Endothelial cell of umbilical vein (primary cell): ENCODE measurements around the gene TMEM129. TPM values are rescaled to one million over a fixed set of nuclear protein-coding genes. Genes with fewer than 3 reads are reported as not detected.

Experiments used
- BruUV-seq: library from RNA; stranded (reverse); fragments of 400-500 nt; replicated peaks from 2 replicates; lab custom pipeline; 2021; lab: Mats Ljungman, UMichigan
- CTCF ChIA-PET: fragments of 300-600, 350-600 bp; sonication (Branson Sonifier 250); formaldehyde crosslinking; loops from one replicate; lab custom pipeline; 2021; ENCODE audit warnings: antibody characterized with exemption, inconsistent platforms; lab: Charles Lee
- POLR2A ChIA-PET: fragments of 300-600, 350-600 bp; sonication (Branson Sonifier 250); formaldehyde crosslinking; loops from one replicate; lab custom pipeline; 2021; ENCODE audit warnings: antibody characterized with exemption, inconsistent platforms; lab: Charles Lee
- DNase-seq: peaks from one replicate; pipeline ENCODE4 v3.0.0-alpha.2; 2011; ENCODE audit warnings: low read depth, low spot score
- FAIRE-seq: peaks from 2 replicates; lab custom pipeline; 2011; peaks lifted over from hg19 to GRCh38; lab: Jason Lieb, UNC
- H2AFZ ChIP-seq: 2 replicates; pipeline ENCODE4 v1.6.0; 2012; ENCODE audit warnings: low read depth, low read length, control low read depth, inconsistent platforms
- H3K27ac ChIP-seq: 2 replicates; pipeline ENCODE4 v1.5.1; 2011; ENCODE audit warnings: low read depth, mild to moderate bottlenecking, control low read depth, low read length, moderate library complexity; ENCODE audit not compliant: insufficient read depth
- H3K27me3 ChIP-seq, 2 experiments: 2 replicates each; pipeline versions ENCODE4 v1.6.0 to v1.6.1; 2011; ENCODE audit warnings: low read length in 2 of 2, mixed read lengths in 1 of 2; ENCODE audit not compliant: control insufficient read depth in 2 of 2, insufficient read depth in 2 of 2
- H3K36me3 ChIP-seq, 2 experiments: 2 replicates in 1 of 2; 3 replicates in 1 of 2; pipeline ENCODE4 v1.5.1; 2011; ENCODE audit warnings: low read length in 2 of 2, mild to moderate bottlenecking in 1 of 2, moderate library complexity in 1 of 2; ENCODE audit not compliant: control insufficient read depth in 2 of 2, insufficient read depth in 2 of 2; ENCODE audit errors: extremely low read depth in 1 of 2
- H3K4me1 ChIP-seq: 3 replicates; pipeline ENCODE4 v1.5.1; 2011; ENCODE audit warnings: mild to moderate bottlenecking, low read length; ENCODE audit not compliant: control insufficient read depth, insufficient read depth; ENCODE audit errors: extremely low read depth
- H3K4me2 ChIP-seq: 2 replicates; pipeline ENCODE4 v1.6.1; 2011; ENCODE audit warnings: low read length, control low read depth, mixed read lengths; ENCODE audit not compliant: insufficient read depth
- H3K4me3 ChIP-seq, 3 experiments: fragments of 200-600 bp in 1 of 3; sonication (generic), shearing (Covaris generic) in 1 of 3; replicated peaks in 1 of 3; 2 replicates each; pipeline ENCODE4 v1.5.1; 2011 to 2016; ENCODE audit warnings: control low read depth in 3 of 3, low read length in 3 of 3, mild to moderate bottlenecking in 2 of 3, inconsistent platforms in 1 of 3, low read depth in 1 of 3, moderate library complexity in 1 of 3; ENCODE audit not compliant: insufficient read depth in 1 of 3
- H3K79me2 ChIP-seq: 2 replicates; pipeline ENCODE4 v1.6.0; 2012; ENCODE audit warnings: low read length, inconsistent platforms; ENCODE audit not compliant: control insufficient read depth, insufficient read depth
- H3K9ac ChIP-seq: replicated peaks from 2 replicates; pipeline ENCODE3; 2011; ENCODE audit warnings: low read length, control low read depth; ENCODE audit not compliant: insufficient read depth; ENCODE audit errors: extremely low read depth
- H3K9me1 ChIP-seq: replicated peaks from 3 replicates; pipeline ENCODE4 v1.6.0; 2011; ENCODE audit warnings: mild to moderate bottlenecking, low read length; ENCODE audit not compliant: control insufficient read depth, insufficient read depth; ENCODE audit errors: extremely low read depth
- H3K9me3 ChIP-seq: replicated peaks from 2 replicates; pipeline ENCODE4 v1.5.1; 2012; ENCODE audit warnings: low read length, inconsistent platforms; ENCODE audit not compliant: control insufficient read depth, insufficient read depth
- H4K20me1 ChIP-seq: replicated peaks from 2 replicates; pipeline ENCODE3; 2011; ENCODE audit warnings: mild to moderate bottlenecking, low read length; ENCODE audit not compliant: control insufficient read depth, insufficient read depth; ENCODE audit errors: extremely low read depth
- EZH2 ChIP-seq: IDR thresholded peaks from 2 replicates; pipeline ENCODE4 v1.6.1; 2012; ENCODE audit warnings: borderline replicate concordance, low read depth, mild to moderate bottlenecking, moderate library complexity, low read length, inconsistent platforms; ENCODE audit not compliant: severe bottlenecking
- FOS ChIP-seq: IDR thresholded peaks from 2 replicates; pipeline ENCODE4 v1.6.1; 2011; ENCODE audit warnings: mild to moderate bottlenecking, low read length, moderate library complexity, borderline replicate concordance; ENCODE audit not compliant: insufficient read depth
- GATA2 ChIP-seq: IDR thresholded peaks from 2 replicates; pipeline ENCODE4 v1.7.0; 2011; ENCODE audit warnings: low read depth, mild to moderate bottlenecking, moderate library complexity, mixed read lengths, low read length; ENCODE audit not compliant: insufficient read length, insufficient read depth
- JUN ChIP-seq: IDR thresholded peaks from 2 replicates; pipeline ENCODE4 v1.6.1; 2011; ENCODE audit warnings: borderline replicate concordance, low read depth; ENCODE audit not compliant: insufficient read length, insufficient read depth
- MAX ChIP-seq: IDR thresholded peaks from 2 replicates; pipeline ENCODE4 v1.6.1; 2011; ENCODE audit not compliant: insufficient read depth, insufficient read length
- MYC ChIP-seq: IDR thresholded peaks from one replicate; pipeline ENCODE4 v1.6.1; 2011; ENCODE audit warnings: mild to moderate bottlenecking, low read depth, low read length
- POLR2A ChIP-seq: IDR thresholded peaks from 2 replicates; pipeline ENCODE4 v1.6.1; 2012; ENCODE audit warnings: low read depth, mild to moderate bottlenecking, control low read depth, low read length
- POLR2AphosphoS5 ChIP-seq: IDR thresholded peaks from 2 replicates; pipeline ENCODE4 v1.6.1; 2012; ENCODE audit warnings: low read depth, mild to moderate bottlenecking, control low read depth, low read length, moderate library complexity; ENCODE audit not compliant: insufficient read depth
- dilution Hi-C: fragments of 300-500 bp; cut with MboI; formaldehyde crosslinking; loops from one replicate; pipeline ENCODE4 v1.15.0; 2019; ENCODE audit warnings: low sequenced_read_pairs; ENCODE audit not compliant: extremely low pct_ligation_motif_present
- intact Hi-C: fragments of 100-400 bp; cut with micrococcal nuclease; formaldehyde crosslinking; loops from one replicate; pipeline ENCODE4 v1.10.0; 2022
- polyA plus RNA-seq, 4 experiments: library from polyadenylated mRNA; depleted of rRNA in 3 of 4; stranded (reverse) in 3 of 4; unstranded in 1 of 4; fragments of >200 nt; gene quantifications; 2 replicates each; pipeline versions ENCODE4 v1.2.1 to v1.2.3, GENCODE V29; 2011 to 2012; ENCODE audit warnings: missing spikeins in 1 of 4
- total RNA-seq: library from RNA; stranded (reverse); gene quantifications from 2 replicates; pipeline ENCODE4 v1.2.3, GENCODE V29; 2021
- TF ChIP-seq, protein P1 (sequence below), 2 donors: IDR thresholded peaks; 1 replicate in 1 of 2; 2 replicates in 1 of 2; pipeline ENCODE4 v1.5.1; 2011; ENCODE audit warnings: low read length in 2 of 2, mild to moderate bottlenecking in 2 of 2, moderate library complexity in 2 of 2, control low read depth in 1 of 2, inconsistent platforms in 1 of 2, low read depth in 1 of 2; ENCODE audit not compliant: insufficient read depth in 1 of 2; ENCODE audit errors: extremely low read depth in 1 of 2

TMEM129 gene
- total and polyA plus RNA-seq, 2 donors (not counting 3 experiments of a cell fraction or from before 2014, with no cell fraction given) = 23.2 to 33.2 TPM

GRCh38 chr4:1767061-1767769 is 46.1 kb upstream of the TMEM129 start:
- FAIRE-seq = no peak
- Histone ChIP-seq H3K4me2 (no peak overlapping the region), H3K27ac (no peak overlapping the region), H3K9me3 (no peaks in the 10 kb centered on the region), H3K36me3 (no peaks in the 10 kb centered on the region), H3K4me3 (peak overlapping the region in 1 of 3 experiments; percentile 33), H3K79me2 (no peaks in the 10 kb centered on the region), H3K4me1 (peaks cover 5% of the 10 kb centered on the region), H3K9me1 (no peaks in the 10 kb centered on the region), H2AFZ (no peak overlapping the region), H4K20me1 (no peaks in the 10 kb centered on the region), H3K27me3 (no peaks in the 10 kb centered on the region), H3K9ac (no peak overlapping the region)
- BruUV-seq = no TSS peak
- intact Hi-C loops = no loop called here
- no peak for DNase-seq
- CTCF ChIA-PET = interaction anchor here (0.9 to 2.0 kb wide), 19 partner anchors 8 to 144 kb away, joined by 3 to 33 read pairs (median 6); partner anchors contain the start of gene FGFR3
- POLR2A ChIA-PET = no interaction called here
- TF ChIP-seq MYC = no peak
- TF ChIP-seq MAX = no peak
- no peak for TF ChIP-seq GATA2
- TF ChIP-seq POLR2A = no peak
- no peak for TF ChIP-seq JUN
- no peak for TF ChIP-seq EZH2
- TF ChIP-seq FOS = no peak
- TF ChIP-seq POLR2AphosphoS5 = no peak
- TF ChIP-seq, protein P1, sequence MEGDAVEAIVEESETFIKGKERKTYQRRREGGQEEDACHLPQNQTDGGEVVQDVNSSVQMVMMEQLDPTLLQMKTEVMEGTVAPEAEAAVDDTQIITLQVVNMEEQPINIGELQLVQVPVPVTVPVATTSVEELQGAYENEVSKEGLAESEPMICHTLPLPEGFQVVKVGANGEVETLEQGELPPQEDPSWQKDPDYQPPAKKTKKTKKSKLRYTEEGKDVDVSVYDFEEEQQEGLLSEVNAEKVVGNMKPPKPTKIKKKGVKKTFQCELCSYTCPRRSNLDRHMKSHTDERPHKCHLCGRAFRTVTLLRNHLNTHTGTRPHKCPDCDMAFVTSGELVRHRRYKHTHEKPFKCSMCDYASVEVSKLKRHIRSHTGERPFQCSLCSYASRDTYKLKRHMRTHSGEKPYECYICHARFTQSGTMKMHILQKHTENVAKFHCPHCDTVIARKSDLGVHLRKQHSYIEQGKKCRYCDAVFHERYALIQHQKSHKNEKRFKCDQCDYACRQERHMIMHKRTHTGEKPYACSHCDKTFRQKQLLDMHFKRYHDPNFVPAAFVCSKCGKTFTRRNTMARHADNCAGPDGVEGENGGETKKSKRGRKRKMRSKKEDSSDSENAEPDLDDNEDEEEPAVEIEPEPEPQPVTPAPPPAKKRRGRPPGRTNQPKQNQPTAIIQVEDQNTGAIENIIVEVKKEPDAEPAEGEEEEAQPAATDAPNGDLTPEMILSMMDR (IDR thresholded peaks at IDR 0.05; ENCODE audit: extremely low read depth in 1 of 2, insufficient read depth in 1 of 2, low read depth in 1 of 2, low read length in 2 of 2) = no peak
- dilution Hi-C loops = no loop called here
